Measurements from ENCODE around the gene HECW1.
"Not testable (repeated sequence)": the region's sequence is repeated elsewhere in the genome, so short reads cannot be mapped to it uniquely, and the experiment has no call there.

HECW1 gene

DNA sequence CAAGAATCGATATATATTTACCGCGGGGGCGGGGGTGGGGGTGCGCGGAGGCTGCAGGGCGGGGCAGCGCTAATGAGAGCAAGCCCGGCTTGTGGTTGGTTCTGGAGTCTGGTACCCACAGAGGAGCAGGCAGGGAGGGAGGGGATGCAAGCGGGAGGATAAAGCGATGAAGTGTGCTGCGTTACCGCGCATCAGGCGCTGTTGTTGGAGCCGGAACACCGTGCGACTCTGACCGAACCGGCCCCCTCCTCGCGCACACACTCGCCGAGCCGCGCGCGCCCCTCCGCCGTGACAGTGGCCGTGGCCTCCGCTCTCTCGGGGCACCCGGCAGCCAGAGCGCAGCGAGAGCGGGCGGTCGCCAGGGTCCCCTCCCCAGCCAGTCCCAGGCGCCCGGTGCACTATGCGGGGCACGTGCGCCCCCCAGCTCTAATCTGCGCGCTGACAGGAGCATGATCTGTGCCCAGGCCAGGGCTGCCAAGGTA is at the start of gene HECW1:
Gene HECW1, plus strand, starts transcription at position 189 of the 482 bp plus-strand sequence. CDS start 131,259 bp downstream, outside the sequence.
- DNase-seq (ENCODE audit: low read depth in 1 of 2, low spot score in 1 of 2): no peak

DNA sequence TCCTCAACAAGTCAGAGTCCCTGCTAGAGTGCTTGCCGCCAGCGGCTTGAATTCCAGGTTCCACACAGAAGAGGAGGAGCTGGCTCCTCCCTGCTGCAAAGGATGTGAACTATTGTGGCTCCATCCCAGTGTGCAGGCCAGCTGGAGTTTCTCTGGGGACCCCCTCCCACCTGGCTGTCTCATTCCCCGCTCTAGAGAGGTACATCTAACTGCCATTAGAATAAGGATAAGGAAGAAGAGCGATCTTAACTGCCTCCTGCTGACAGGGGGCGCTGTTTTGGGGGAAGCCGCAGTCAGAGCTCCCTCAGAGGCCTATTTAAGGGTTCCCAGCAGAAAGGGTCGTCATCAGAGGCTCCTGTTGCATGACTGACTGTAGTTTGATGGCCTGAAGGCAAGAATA is 40.8 kb upstream of the HECW1 start:
- no peak for DNase-seq (ENCODE audit: low read depth in 1 of 2, low spot score in 1 of 2)

- no peak for DNase-seq (ENCODE audit: low read depth in 1 of 2, low spot score in 1 of 2)
Measured at GRCh38 chr7:43072530-43072929, 39.9 kb upstream of the HECW1 start.

GRCh38 chr7:43073811-43074210 is 38.6 kb upstream of the HECW1 start:
- not testable (repeated sequence) for DNase-seq (ENCODE audit: low read depth in 1 of 2, low spot score in 1 of 2)

DNA sequence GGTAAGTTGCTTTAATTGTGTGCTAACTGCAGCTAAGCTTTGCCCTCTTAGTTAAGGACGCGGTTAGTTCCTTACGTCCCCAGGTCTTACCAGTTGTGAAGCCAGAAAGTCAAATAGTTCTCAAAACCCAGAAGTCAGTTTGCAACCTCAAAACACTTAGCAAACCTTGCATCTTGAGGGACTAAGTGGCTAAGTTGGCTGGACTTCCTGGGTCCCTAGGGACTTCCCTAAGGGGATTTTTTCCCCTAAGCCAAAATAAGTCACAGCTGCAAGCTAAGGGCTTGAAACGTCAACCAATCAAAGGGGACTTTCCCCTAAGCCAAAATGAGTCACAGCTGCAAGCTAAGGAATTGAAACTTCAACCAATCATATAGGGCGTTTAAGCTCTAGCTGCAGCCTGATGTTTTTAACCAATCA is 36.2 kb upstream of the HECW1 start:
- DNase-seq (ENCODE audit: low read depth in 1 of 2, low spot score in 1 of 2): no peak

DNA sequence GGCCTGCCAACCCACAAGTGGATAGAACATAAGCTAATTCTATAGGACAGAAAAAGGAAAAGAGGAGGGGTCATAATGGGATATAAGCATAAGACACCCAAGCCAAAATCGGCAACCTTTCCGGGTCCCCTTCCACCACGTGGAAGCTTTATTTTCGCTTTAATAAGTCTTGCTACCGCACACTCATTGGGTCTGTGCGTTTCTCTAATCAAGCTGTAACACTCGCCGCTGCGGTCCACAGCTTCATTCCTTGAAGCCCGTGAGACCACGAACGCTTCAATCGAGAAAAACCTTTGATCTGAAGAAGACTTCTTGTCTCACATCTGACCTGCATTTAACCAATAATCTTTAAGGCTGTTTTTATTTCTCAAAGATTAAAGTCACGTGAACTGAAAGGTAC is 35.8 kb upstream of the HECW1 start:
- DNase-seq (ENCODE audit: low read depth in 1 of 2, low spot score in 1 of 2): no peak

DNA sequence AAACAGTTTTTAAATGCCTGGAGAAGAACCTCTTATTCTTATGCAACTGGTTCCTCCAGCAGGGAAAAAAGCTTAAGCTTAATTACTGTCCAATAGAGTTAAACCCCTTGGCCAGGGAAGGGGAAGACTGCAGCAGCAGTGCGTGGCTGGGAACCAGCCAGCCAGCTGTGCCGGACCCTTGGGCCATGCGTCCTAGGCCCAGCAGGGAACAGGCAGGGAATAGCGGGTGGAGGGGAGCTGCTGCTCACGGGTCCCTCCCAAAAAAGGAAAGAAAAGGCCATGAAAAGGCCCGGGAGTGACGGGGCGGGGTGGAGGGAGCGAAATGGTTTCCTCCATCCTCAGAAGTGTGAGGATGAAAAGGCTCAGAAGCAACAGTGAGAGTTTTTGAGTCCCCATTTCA is 35.2 kb upstream of the HECW1 start:
- DNase-seq (ENCODE audit: low read depth in 1 of 2, low spot score in 1 of 2): no peak

- DNase-seq (ENCODE audit: low read depth in 1 of 2, low spot score in 1 of 2): no peak
Measured at GRCh38 chr7:43077732-43078391, 34.6 kb upstream of the HECW1 start.

- DNase-seq (ENCODE audit: low read depth in 1 of 2, low spot score in 1 of 2): no peak
Measured at GRCh38 chr7:43078794-43079193, 33.7 kb upstream of the HECW1 start.

GRCh38 chr7:43081603-43082002 is 30.8 kb upstream of the HECW1 start:
- no peak for DNase-seq (ENCODE audit: low read depth in 1 of 2, low spot score in 1 of 2)

- DNase-seq (ENCODE audit: low read depth in 1 of 2, low spot score in 1 of 2): no peak
Measured at GRCh38 chr7:43083106-43083505, 29.3 kb upstream of the HECW1 start.

DNA sequence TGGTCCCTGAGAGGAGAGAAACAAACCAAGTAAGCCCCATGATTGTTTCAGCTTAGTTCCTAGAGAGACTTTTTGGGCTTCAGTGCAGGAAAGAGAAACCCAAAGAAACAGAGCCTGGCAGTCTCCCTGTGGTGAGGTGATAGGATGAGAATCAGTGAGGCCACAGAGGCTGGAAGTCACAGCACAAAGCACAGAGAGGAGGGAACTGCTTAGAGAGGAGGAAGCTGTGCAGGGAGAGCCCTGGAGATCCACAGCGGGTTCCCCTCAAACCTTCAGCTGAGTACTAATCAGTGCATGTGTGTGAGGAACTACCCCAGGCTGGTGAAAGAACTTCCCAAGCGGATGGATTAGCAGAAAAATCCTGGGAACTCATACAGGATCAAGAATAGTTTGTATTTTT is 27.4 kb upstream of the HECW1 start:
- DNase-seq (ENCODE audit: low read depth in 1 of 2, low spot score in 1 of 2): no peak

GRCh38 chr7:43085992-43086391 is 26.5 kb upstream of the HECW1 start:
- no peak for DNase-seq (ENCODE audit: low read depth in 1 of 2, low spot score in 1 of 2)

DNA sequence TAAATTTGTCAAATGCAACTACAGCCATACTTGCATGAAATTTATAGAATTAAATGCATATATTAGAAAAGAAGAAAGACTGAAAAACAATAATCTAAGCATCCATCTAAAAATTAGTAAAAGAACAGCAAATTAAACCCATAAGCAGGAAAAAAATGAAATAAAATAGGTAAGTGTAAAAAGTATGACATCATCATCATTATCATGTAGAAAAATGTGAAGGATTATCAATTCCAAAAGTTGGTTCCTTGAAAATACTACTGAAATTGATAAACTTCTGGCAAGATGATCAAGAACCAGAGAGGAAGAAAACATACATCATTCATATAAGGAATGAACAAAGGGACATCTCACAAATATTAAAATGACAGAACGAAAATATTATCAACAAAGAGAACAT is 19.6 kb upstream of the HECW1 start:
- DNase-seq (ENCODE audit: low read depth in 1 of 2, low spot score in 1 of 2): no peak

GRCh38 chr7:43096875-43097274 is 15.6 kb upstream of the HECW1 start:
- DNase-seq (ENCODE audit: low read depth in 1 of 2, low spot score in 1 of 2): no peak

GRCh38 chr7:43099750-43100149 is 12.7 kb upstream of the HECW1 start:
- DNase-seq (ENCODE audit: low read depth in 1 of 2, low spot score in 1 of 2): no peak

GRCh38 chr7:43104874-43105520 is 7.5 kb upstream of the HECW1 start:
- no peak for DNase-seq (ENCODE audit: low read depth in 1 of 2, low spot score in 1 of 2)

DNA sequence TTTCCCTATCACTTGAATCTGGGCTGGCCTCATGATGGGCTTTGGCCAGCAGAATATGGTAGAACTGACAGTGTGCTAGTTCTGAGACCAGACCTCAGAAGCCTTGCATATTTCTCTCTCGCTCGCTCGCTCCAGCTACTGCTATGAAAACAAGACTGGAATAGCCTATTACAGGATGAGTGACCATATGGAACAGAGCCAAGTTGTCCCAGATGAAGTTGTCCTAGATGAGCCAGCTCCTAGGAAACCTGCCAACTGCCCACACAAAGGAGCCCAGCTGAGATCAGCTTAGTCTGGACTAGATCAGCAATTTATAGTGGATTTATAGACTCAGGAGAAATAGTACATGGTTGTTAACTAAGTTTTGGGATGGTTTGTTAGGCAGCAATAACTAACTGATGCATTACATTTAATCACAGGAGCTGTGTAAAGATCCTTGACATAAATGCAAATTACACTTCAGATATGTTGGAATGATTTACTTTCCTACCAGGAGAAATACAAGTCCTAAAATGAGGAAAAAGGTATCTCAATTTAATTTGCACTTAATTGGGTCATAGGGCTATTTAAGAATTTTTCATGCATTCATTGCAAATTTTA is 6.8 kb upstream of the HECW1 start:
- DNase-seq (ENCODE audit: low read depth in 1 of 2, low spot score in 1 of 2): no peak

- peak in 1 of 2 donors; percentile 2 for DNase-seq (ENCODE audit: low read depth in 1 of 2, low spot score in 1 of 2)
Measured at GRCh38 chr7:43108255-43109011, 4.0 kb upstream of the HECW1 start.

DNA sequence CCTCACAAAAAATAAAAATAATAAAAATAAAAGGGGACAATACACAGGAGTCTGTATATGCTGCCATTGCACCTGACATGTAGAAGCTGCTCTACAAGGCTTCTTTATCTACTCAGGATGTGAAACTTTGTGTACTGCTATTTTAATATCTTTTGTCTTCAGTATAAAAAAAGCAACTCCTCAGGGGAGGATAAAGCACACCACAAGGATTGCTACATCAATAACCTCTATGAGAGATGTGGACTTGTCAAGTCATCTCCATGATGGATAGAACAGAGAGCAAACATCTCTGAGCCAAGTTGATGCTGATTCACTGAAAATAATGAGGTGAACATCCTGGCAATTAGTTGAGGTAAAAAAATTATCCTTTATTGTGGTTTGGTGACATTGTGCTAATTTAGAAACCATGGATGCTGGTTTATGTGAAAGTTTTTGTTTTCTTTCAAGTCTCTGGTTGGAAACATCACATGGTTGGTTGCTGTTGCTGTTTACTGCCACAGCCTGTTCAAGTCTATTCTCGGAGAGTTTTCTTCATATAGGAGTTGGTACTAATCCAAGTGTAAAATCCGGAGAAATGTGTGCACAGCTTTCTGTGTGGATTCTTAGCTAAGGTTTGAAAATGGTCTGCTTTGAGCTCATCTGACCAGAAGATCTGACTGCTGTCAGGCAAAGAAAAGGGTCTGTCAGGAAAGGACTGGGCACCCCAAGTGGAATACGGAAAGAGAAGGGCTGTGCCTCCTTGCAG is 1.5 kb upstream of the HECW1 start:
- no peak for DNase-seq (ENCODE audit: low read depth in 1 of 2, low spot score in 1 of 2)

Data from activated T-helper 1 cell treated with anti-CD3 and anti-CD28 coated beads, Interleukin-2, amount 50 U/mL, for 16 hours (primary cell).